ENCODE data around the gene CABP4.
A peak's percentile ranks its signal among the peaks of the same experiment; 100 is the strongest.

Gene CABP4

DNA sequence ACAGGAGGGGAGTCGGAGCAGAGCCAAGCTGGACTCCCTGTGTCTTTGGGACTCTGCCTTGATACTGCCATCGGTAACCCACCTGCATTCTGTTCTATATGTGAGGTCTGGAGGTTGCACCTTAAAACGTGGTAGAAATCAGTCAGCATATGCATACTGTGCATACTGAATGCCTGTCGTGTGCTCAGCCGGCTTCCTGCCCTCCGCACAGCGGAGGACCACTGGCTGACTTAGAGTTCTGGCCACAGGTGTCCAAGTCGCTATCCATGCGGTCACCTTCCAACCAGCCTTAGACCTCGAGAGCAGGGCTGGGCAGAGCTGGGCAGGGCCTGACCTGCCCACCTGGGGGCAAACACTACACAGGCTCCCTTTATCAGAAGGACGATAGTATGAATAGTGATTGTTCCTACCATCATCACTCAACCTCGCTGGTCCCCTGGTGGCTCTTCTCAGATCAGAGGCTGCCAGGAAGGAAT is 47.4 kb upstream of the CABP4 start:
- Histone ChIP-seq H3K4me3 (ENCODE audit: insufficient read depth in 1 of 2, low read depth in 1 of 2, low read length in 2 of 2) (no peak overlapping the region), H3K4ac (ENCODE audit: low read depth in 1 of 2, low read length in 2 of 2) (no peak overlapping the region), H3K4me1 (ENCODE audit: control insufficient read depth, insufficient read depth, low read depth, low read length) (peaks cover 12% of the 10 kb centered on the region), H2BK15ac (ENCODE audit: low read depth, poor library complexity, severe bottlenecking) (no peak overlapping the region), H2BK12ac (ENCODE audit: low read length in 2 of 2) (no peak overlapping the region), H3K14ac (ENCODE audit: low read length in 2 of 2) (no peak overlapping the region), H3K9ac (ENCODE audit: low read length) (no peak overlapping the region), H4K91ac (ENCODE audit: low read length) (no peak overlapping the region), H2AK5ac (ENCODE audit: low read length, severe bottlenecking) (no peak overlapping the region), H3K36me3 (ENCODE audit: control insufficient read depth in 1 of 2, insufficient read depth in 2 of 2, low read depth in 1 of 2, low read length in 2 of 2) (no peaks in the 10 kb centered on the region), H2AFZ (ENCODE audit: low read depth, low read length) (no peak overlapping the region), H3K79me1 (replicated peaks; ENCODE audit: low read length, poor library complexity, severe bottlenecking) (no peaks in the 10 kb centered on the region), H3K4me2 (ENCODE audit: low read length, poor library complexity, severe bottlenecking) (no peak overlapping the region), H3K23ac (ENCODE audit: low read length in 2 of 2) (no peak overlapping the region), H4K8ac (ENCODE audit: low read length) (no peak overlapping the region), H3K9me3 (ENCODE audit: control insufficient read depth, low read length) (no peaks in the 10 kb centered on the region), H3K27ac (ENCODE audit: low read length, poor library complexity, severe bottlenecking) (no peak overlapping the region), H2BK120ac (ENCODE audit: low read depth, low read length) (no peak overlapping the region), H3K27me3 (ENCODE audit: control insufficient read depth in 1 of 2, insufficient read depth in 1 of 2, low read length in 2 of 2) (peaks cover 31 to 68% of the 10 kb centered on the region in 2 experiments), H2BK5ac (ENCODE audit: low read depth, low read length, poor library complexity, severe bottlenecking) (no peak overlapping the region), H3K18ac (ENCODE audit: low read depth in 1 of 2, low read length in 2 of 2) (no peak overlapping the region)
- WGBS, result 79% methylated on average over 12 of the region's 12 CpGs
- no peak for DNase-seq

DNA sequence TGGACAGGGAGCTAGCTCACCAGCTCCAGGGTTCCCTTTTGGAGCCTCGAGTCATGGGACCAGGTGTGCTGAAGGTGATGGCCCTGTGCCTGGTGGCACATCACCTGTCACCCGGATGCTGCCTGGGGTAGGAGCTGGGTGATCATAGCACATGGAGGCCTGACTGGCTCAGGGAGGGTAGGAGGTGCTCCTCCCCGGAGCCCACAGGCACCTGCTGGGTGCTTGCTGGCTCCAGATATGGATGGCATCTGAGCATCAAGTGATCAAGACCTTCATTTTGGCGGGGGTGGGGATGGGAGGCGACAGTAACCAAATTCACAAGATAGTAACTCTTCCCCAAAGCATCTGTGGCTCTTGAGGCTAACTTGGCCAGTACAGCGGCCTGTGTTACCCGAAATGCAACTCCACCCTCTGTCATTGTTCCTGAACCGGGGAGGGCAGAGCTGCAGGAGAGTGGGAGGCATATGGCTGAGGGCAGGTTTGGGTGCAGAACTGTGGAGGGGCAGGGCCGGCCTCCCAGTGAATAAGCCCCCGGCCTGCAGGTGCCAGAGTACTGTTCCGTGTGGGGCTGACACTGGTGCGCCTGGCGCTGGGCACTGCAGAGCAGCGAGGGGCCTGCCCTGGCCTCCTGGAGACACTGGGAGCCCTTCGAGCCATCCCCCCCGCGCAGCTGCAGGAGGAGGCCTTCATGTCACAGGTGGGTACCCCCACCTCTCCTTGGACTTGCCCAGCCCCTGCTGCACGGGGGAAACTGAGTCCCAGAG is 46.5 kb upstream of the CABP4 start:
- no peak overlapping the region for H3K14ac ChIP-seq (ENCODE audit: low read length in 2 of 2)

DNA sequence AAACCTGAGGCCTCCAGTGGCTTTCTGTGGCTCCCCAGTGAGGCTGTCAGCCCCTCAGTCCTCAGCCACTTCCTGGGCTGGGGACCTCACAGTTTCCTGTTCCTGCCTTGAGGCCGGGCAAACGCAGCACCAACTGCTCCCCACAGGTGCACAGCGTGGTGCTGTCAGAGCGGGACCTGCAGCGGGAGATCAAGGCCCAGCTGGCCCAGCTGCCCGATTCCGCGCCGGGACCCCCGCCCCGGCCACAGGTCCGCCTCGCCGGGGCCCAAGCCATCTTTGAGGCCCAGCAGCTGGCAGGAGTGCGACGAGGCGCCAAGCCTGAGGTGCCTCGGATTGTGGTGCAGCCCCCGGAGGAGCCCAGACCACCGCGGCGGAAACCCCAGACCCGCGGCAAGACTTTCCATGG is 45.9 kb upstream of the CABP4 start:
- Histone ChIP-seq H4K91ac (ENCODE audit: low read length) (no peak overlapping the region), H2BK5ac (ENCODE audit: low read depth, low read length, poor library complexity, severe bottlenecking) (no peak overlapping the region), H2BK120ac (ENCODE audit: low read depth, low read length) (no peak overlapping the region), H3K27me3 (ENCODE audit: control insufficient read depth in 1 of 2, insufficient read depth in 1 of 2, low read length in 2 of 2) (peaks cover 38 to 77% of the 10 kb centered on the region in 2 experiments), H3K4me3 (ENCODE audit: insufficient read depth in 1 of 2, low read depth in 1 of 2, low read length in 2 of 2) (no peak overlapping the region), H3K4ac (ENCODE audit: low read depth in 1 of 2, low read length in 2 of 2) (no peak overlapping the region), H3K27ac (ENCODE audit: low read length, poor library complexity, severe bottlenecking) (no peak overlapping the region), H3K79me1 (replicated peaks; ENCODE audit: low read length, poor library complexity, severe bottlenecking) (no peaks in the 10 kb centered on the region), H3K36me3 (ENCODE audit: control insufficient read depth in 1 of 2, insufficient read depth in 2 of 2, low read depth in 1 of 2, low read length in 2 of 2) (no peaks in the 10 kb centered on the region), H2AFZ (ENCODE audit: low read depth, low read length) (no peak overlapping the region), H3K9ac (ENCODE audit: low read length) (no peak overlapping the region), H3K9me3 (ENCODE audit: control insufficient read depth, low read length) (no peaks in the 10 kb centered on the region), H3K18ac (ENCODE audit: low read depth in 1 of 2, low read length in 2 of 2) (no peak overlapping the region), H3K23ac (ENCODE audit: low read length in 2 of 2) (no peak overlapping the region), H3K4me1 (ENCODE audit: control insufficient read depth, insufficient read depth, low read depth, low read length) (peaks cover 10% of the 10 kb centered on the region), H3K14ac (ENCODE audit: low read length in 2 of 2) (no peak overlapping the region), H2AK5ac (ENCODE audit: low read length, severe bottlenecking) (no peak overlapping the region), H2BK15ac (ENCODE audit: low read depth, poor library complexity, severe bottlenecking) (no peak overlapping the region), H2BK12ac (ENCODE audit: low read length in 2 of 2) (no peak overlapping the region), H4K8ac (ENCODE audit: low read length) (no peak overlapping the region), H3K4me2 (ENCODE audit: low read length, poor library complexity, severe bottlenecking) (no peak overlapping the region)
- DNase-seq, result no peak
- WGBS, result 83% methylated on average over 24 of the region's 24 CpGs

More for the DNA sequence above, 46.5 kb upstream of the CABP4 start:
- Histone ChIP-seq H3K4me1 (ENCODE audit: control insufficient read depth, insufficient read depth, low read depth, low read length) (peaks cover 11% of the 10 kb centered on the region), H2BK5ac (ENCODE audit: low read depth, low read length, poor library complexity, severe bottlenecking) (no peak overlapping the region), H4K8ac (ENCODE audit: low read length) (no peak overlapping the region), H3K4me2 (ENCODE audit: low read length, poor library complexity, severe bottlenecking) (no peak overlapping the region), H2AFZ (ENCODE audit: low read depth, low read length) (no peak overlapping the region), H2BK12ac (ENCODE audit: low read length in 2 of 2) (no peak overlapping the region), H3K27me3 (ENCODE audit: control insufficient read depth in 1 of 2, insufficient read depth in 1 of 2, low read length in 2 of 2) (peaks cover 38 to 77% of the 10 kb centered on the region in 2 experiments), H2BK120ac (ENCODE audit: low read depth, low read length) (no peak overlapping the region), H3K9ac (ENCODE audit: low read length) (no peak overlapping the region), H3K36me3 (ENCODE audit: control insufficient read depth in 1 of 2, insufficient read depth in 2 of 2, low read depth in 1 of 2, low read length in 2 of 2) (no peaks in the 10 kb centered on the region), H4K91ac (ENCODE audit: low read length) (no peak overlapping the region), H3K79me1 (replicated peaks; ENCODE audit: low read length, poor library complexity, severe bottlenecking) (no peaks in the 10 kb centered on the region), H3K9me3 (ENCODE audit: control insufficient read depth, low read length) (no peaks in the 10 kb centered on the region), H3K4me3 (ENCODE audit: insufficient read depth in 1 of 2, low read depth in 1 of 2, low read length in 2 of 2) (no peak overlapping the region), H2AK5ac (ENCODE audit: low read length, severe bottlenecking) (no peak overlapping the region), H2BK15ac (ENCODE audit: low read depth, poor library complexity, severe bottlenecking) (no peak overlapping the region), H3K4ac (ENCODE audit: low read depth in 1 of 2, low read length in 2 of 2) (no peak overlapping the region), H3K23ac (ENCODE audit: low read length in 2 of 2) (no peak overlapping the region), H3K18ac (ENCODE audit: low read depth in 1 of 2, low read length in 2 of 2) (no peak overlapping the region), H3K27ac (ENCODE audit: low read length, poor library complexity, severe bottlenecking) (no peak overlapping the region)
- 86% methylated on average over 18 of the region's 18 CpGs for WGBS
- no peak for DNase-seq

GRCh38 chr11:67409781-67410368 is 45.3 kb upstream of the CABP4 start:
- Histone ChIP-seq H2AK5ac (ENCODE audit: low read length, severe bottlenecking) (no peak overlapping the region), H3K4me1 (ENCODE audit: control insufficient read depth, insufficient read depth, low read depth, low read length) (peaks cover 10% of the 10 kb centered on the region), H3K18ac (ENCODE audit: low read depth in 1 of 2, low read length in 2 of 2) (peak overlapping the region in 1 of 2 experiments; percentile 25), H3K27ac (ENCODE audit: low read length, poor library complexity, severe bottlenecking) (no peak overlapping the region), H3K4me3 (ENCODE audit: insufficient read depth in 1 of 2, low read depth in 1 of 2, low read length in 2 of 2) (no peak overlapping the region), H2BK120ac (ENCODE audit: low read depth, low read length) (no peak overlapping the region), H3K36me3 (ENCODE audit: control insufficient read depth in 1 of 2, insufficient read depth in 2 of 2, low read depth in 1 of 2, low read length in 2 of 2) (no peaks in the 10 kb centered on the region), H2BK5ac (ENCODE audit: low read depth, low read length, poor library complexity, severe bottlenecking) (no peak overlapping the region), H3K9me3 (ENCODE audit: control insufficient read depth, low read length) (no peaks in the 10 kb centered on the region), H3K4ac (ENCODE audit: low read depth in 1 of 2, low read length in 2 of 2) (no peak overlapping the region), H3K9ac (ENCODE audit: low read length) (no peak overlapping the region), H3K27me3 (ENCODE audit: control insufficient read depth in 1 of 2, insufficient read depth in 1 of 2, low read length in 2 of 2) (peaks cover 40 to 83% of the 10 kb centered on the region in 2 experiments), H2BK15ac (ENCODE audit: low read depth, poor library complexity, severe bottlenecking) (no peak overlapping the region), H3K79me1 (replicated peaks; ENCODE audit: low read length, poor library complexity, severe bottlenecking) (no peaks in the 10 kb centered on the region), H4K8ac (ENCODE audit: low read length) (no peak overlapping the region), H3K23ac (ENCODE audit: low read length in 2 of 2) (no peak overlapping the region), H4K91ac (ENCODE audit: low read length) (no peak overlapping the region), H2BK12ac (ENCODE audit: low read length in 2 of 2) (no peak overlapping the region), H3K4me2 (ENCODE audit: low read length, poor library complexity, severe bottlenecking) (no peak overlapping the region), H2AFZ (ENCODE audit: low read depth, low read length) (peak overlapping the region; percentile 11), H3K14ac (ENCODE audit: low read length in 2 of 2) (peak overlapping the region in 1 of 2 experiments; percentile 28)
- DNase-seq, result no peak
- WGBS, result 51% methylated on average over 12 of the region's 13 CpGs

Data from mesenchymal stem cell (in vitro differentiated cells and primary cell).